GM18873 (cell line): Measurements from ENCODE around the gene MANF.
"Not testable (repeated sequence)": the region's sequence is repeated elsewhere in the genome, so short reads cannot be mapped to it uniquely, and the experiment has no call there.

ENCODE experiments used
- ATAC-seq: cut with Tn5 transposase; IDR thresholded peaks from one replicate; pipeline ENCODE4 v1.9.1; 2021; ENCODE audit warnings: mild to moderate bottlenecking, moderate library complexity, moderate number of reproducible peaks; ENCODE audit not compliant: unreplicated experiment, low FRiP score

Gene MANF

GRCh38 chr3:51384726-51385473 lies at the start of gene MANF:
TSS of gene MANF (plus strand) at chr3:51385291. CDS start at chr3:51385343, 52 bp downstream.
- peak; percentile 87 for ATAC-seq

- no peak for ATAC-seq
Measured at GRCh38 chr3:51336261-51336660, 48.8 kb upstream of the MANF start.

GRCh38 chr3:51337666-51338065 lies 47.4 kb upstream of the MANF start:
- no peak for ATAC-seq

- no peak for ATAC-seq
Measured at GRCh38 chr3:51338632-51339031, 46.5 kb upstream of the MANF start.

GRCh38 chr3:51340013-51340829 lies 44.9 kb upstream of the MANF start:
- no peak for ATAC-seq

- no peak for ATAC-seq
Measured at GRCh38 chr3:51340989-51341636, 44.0 kb upstream of the MANF start.

- ATAC-seq: no peak
Measured at GRCh38 chr3:51343918-51344687, 41.0 kb upstream of the MANF start.

GRCh38 chr3:51350751-51351150 lies 34.3 kb upstream of the MANF start:
- ATAC-seq: no peak

- ATAC-seq: no peak
Measured at GRCh38 chr3:51353131-51353530, 32.0 kb upstream of the MANF start.

GRCh38 chr3:51353691-51354090 lies 31.4 kb upstream of the MANF start:
- no peak for ATAC-seq

- ATAC-seq: no peak
Measured at GRCh38 chr3:51354172-51354571, 30.9 kb upstream of the MANF start.

GRCh38 chr3:51354731-51355615 lies 30.1 kb upstream of the MANF start:
- no peak for ATAC-seq

GRCh38 chr3:51355891-51356578 lies 29.1 kb upstream of the MANF start:
- ATAC-seq: no peak

GRCh38 chr3:51357856-51358255 lies 27.2 kb upstream of the MANF start:
- ATAC-seq: no peak

GRCh38 chr3:51358981-51359380 lies 26.1 kb upstream of the MANF start:
- ATAC-seq: no peak

GRCh38 chr3:51360806-51361205 lies 24.3 kb upstream of the MANF start:
- ATAC-seq: no peak

GRCh38 chr3:51361746-51362145 lies 23.3 kb upstream of the MANF start:
- no peak for ATAC-seq

GRCh38 chr3:51362476-51362875 lies 22.6 kb upstream of the MANF start:
- no peak for ATAC-seq

- not testable (repeated sequence) for ATAC-seq
Measured at GRCh38 chr3:51368276-51368675, 16.8 kb upstream of the MANF start.
